Breast epithelium (tissue), 4 donors: ENCODE data around the gene PARD3B. TPM values are rescaled to one million over a fixed set of nuclear protein-coding genes. Genes with fewer than 3 reads are reported as not detected.

ENCODE experiments used
- DNase-seq, 2 donors: peaks; one replicate each; pipeline ENCODE4 v3.0.0-alpha.2; 2019; ENCODE audit warnings: low spot score in 2 of 2
- H3K27ac ChIP-seq, 2 donors: fragments of 200-600 bp; sonication (generic) in 1 of 2; one replicate each; pipeline ENCODE4 v1.5.1; 2016 to 2019; ENCODE audit warnings: mild to moderate bottlenecking in 1 of 2
- H3K27me3 ChIP-seq, 2 donors: fragments of 200-600 bp; sonication (generic) in 1 of 2; one replicate each; pipeline versions ENCODE4 v1.5.1 to v1.6.0; 2017 to 2019; ENCODE audit warnings: control low read depth in 1 of 2, mild to moderate bottlenecking in 1 of 2
- H3K36me3 ChIP-seq: fragments of 200-600 bp; one replicate; pipeline ENCODE4 v1.5.1; 2019
- H3K4me1 ChIP-seq, 2 donors: fragments of 200-600 bp; sonication (generic); one replicate each; pipeline ENCODE4 v1.5.1; 2016 to 2019; ENCODE audit warnings: control low read depth in 1 of 2
- H3K4me3 ChIP-seq, 3 donors: fragments of 200-600 bp; sonication (generic); 1 replicate in 2 of 3; 2 replicates in 1 of 3; pipeline ENCODE4 v1.5.1; 2016 to 2019; ENCODE audit warnings: mild to moderate bottlenecking in 3 of 3, moderate library complexity in 2 of 3
- H3K9me3 ChIP-seq, 2 donors: fragments of 200-600 bp; sonication (generic) in 1 of 2; one replicate each; pipeline ENCODE4 v1.5.1; 2016 to 2019; ENCODE audit warnings: control low read depth in 1 of 2
- POLR2A ChIP-seq: fragments of 450-650 bp; IDR thresholded peaks from one replicate; pipeline ENCODE4 v1.6.1; 2016; ENCODE audit warnings: antibody characterized with exemption, mild to moderate bottlenecking, moderate library complexity
- POLR2AphosphoS5 ChIP-seq, 3 donors: sonication (generic); formaldehyde crosslinking; IDR thresholded peaks; one replicate each; pipeline ENCODE4 v1.6.1; 2017; ENCODE audit warnings: antibody characterized with exemption in 3 of 3
- intact Hi-C: fragments of 100-400 bp; cut with DNase I; formaldehyde crosslinking; loops from one replicate; pipeline ENCODE4 v1.15.1; 2023; ENCODE audit warnings: low total_unique reads
- total RNA-seq, 3 donors: library from RNA; depleted of rRNA; stranded (reverse); fragments of >200 nt; gene quantifications; one replicate each; pipeline ENCODE4 v1.1.0, GENCODE V29; 2016
- TF ChIP-seq, protein P1 (sequence below), 3 donors: fragments of 450-650 bp; IDR thresholded peaks; one replicate each; pipeline ENCODE4 v1.5.1; 2016 to 2017; ENCODE audit warnings: antibody characterized with exemption in 3 of 3, mild to moderate bottlenecking in 3 of 3, moderate library complexity in 3 of 3

Gene PARD3B
- total RNA-seq, 3 donors from 2014 or later: 24.6 to 66.2 (median 25.9) TPM

- no peaks in the 10 kb centered on the region for H3K9me3 ChIP-seq
- H3K27ac ChIP-seq: no peak overlapping the region
These were observed 1112.8 kb downstream of the PARD3B start for GRCh38 chr2:205658068-205658467.

DNA sequence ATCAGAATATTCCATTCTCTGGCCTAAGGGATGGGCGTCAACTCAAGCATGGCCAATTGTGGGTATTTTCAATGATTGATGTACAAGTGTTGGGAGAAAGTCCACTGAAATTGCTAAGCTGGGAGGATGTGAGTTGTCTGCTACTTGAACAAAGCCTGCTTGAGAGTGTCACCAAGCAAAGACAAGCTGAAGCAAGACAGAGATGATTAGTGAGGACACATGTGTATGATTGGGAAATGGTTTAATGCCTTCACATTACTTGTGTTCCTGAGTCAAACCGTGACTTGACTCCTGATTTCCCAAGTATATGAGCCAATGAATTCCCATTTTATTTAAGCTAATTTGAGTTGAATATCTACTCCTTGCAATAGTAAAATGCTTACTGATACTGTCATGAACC is 1113.3 kb downstream of the PARD3B start:
- DNase-seq: no peak
- intact Hi-C loops: no loop called here
- no peak overlapping the region for H3K27ac ChIP-seq

More at GRCh38 chr2:205658068-205658467, 1112.8 kb downstream of the PARD3B start:
- Histone ChIP-seq H3K4me3 (no peak overlapping the region), H3K4me1 (no peaks in the 10 kb centered on the region), H3K36me3 (no peaks in the 10 kb centered on the region), H3K27me3 (no peaks in the 10 kb centered on the region)
- no peak for DNase-seq
- TF ChIP-seq POLR2AphosphoS5 (IDR thresholded peaks at IDR 0.05) (no peak), POLR2A (no peak)
- TF ChIP-seq, protein P1, sequence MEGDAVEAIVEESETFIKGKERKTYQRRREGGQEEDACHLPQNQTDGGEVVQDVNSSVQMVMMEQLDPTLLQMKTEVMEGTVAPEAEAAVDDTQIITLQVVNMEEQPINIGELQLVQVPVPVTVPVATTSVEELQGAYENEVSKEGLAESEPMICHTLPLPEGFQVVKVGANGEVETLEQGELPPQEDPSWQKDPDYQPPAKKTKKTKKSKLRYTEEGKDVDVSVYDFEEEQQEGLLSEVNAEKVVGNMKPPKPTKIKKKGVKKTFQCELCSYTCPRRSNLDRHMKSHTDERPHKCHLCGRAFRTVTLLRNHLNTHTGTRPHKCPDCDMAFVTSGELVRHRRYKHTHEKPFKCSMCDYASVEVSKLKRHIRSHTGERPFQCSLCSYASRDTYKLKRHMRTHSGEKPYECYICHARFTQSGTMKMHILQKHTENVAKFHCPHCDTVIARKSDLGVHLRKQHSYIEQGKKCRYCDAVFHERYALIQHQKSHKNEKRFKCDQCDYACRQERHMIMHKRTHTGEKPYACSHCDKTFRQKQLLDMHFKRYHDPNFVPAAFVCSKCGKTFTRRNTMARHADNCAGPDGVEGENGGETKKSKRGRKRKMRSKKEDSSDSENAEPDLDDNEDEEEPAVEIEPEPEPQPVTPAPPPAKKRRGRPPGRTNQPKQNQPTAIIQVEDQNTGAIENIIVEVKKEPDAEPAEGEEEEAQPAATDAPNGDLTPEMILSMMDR (IDR thresholded peaks at IDR 0.05): no peak
- intact Hi-C loops: no loop called here

GRCh38 chr2:205659922-205660321 is 1114.6 kb downstream of the PARD3B start:
- no peaks in the 10 kb centered on the region for H3K36me3 ChIP-seq
- no peak for DNase-seq
- H3K27me3 ChIP-seq: no peaks in the 10 kb centered on the region
- intact Hi-C loops: no loop called here
- no peaks in the 10 kb centered on the region for H3K4me1 ChIP-seq
- H3K9me3 ChIP-seq: no peaks in the 10 kb centered on the region
- no peak overlapping the region for H3K4me3 ChIP-seq
- peak overlapping the region in 1 of 2 donors; percentile 1 for H3K27ac ChIP-seq
- no peak for TF ChIP-seq POLR2A
- TF ChIP-seq, protein P1 (IDR thresholded peaks at IDR 0.05): no peak
- TF ChIP-seq POLR2AphosphoS5 (IDR thresholded peaks at IDR 0.05): no peak

More for the DNA sequence above, 1113.3 kb downstream of the PARD3B start:
- no peaks in the 10 kb centered on the region for H3K4me1 ChIP-seq
- H3K9me3 ChIP-seq: no peaks in the 10 kb centered on the region
- TF ChIP-seq POLR2AphosphoS5 (IDR thresholded peaks at IDR 0.05) (no peak), POLR2A (no peak)
- TF ChIP-seq, protein P1 (IDR thresholded peaks at IDR 0.05): no peak
- no peaks in the 10 kb centered on the region for H3K27me3 ChIP-seq
- H3K4me3 ChIP-seq: no peak overlapping the region
- no peaks in the 10 kb centered on the region for H3K36me3 ChIP-seq

DNA sequence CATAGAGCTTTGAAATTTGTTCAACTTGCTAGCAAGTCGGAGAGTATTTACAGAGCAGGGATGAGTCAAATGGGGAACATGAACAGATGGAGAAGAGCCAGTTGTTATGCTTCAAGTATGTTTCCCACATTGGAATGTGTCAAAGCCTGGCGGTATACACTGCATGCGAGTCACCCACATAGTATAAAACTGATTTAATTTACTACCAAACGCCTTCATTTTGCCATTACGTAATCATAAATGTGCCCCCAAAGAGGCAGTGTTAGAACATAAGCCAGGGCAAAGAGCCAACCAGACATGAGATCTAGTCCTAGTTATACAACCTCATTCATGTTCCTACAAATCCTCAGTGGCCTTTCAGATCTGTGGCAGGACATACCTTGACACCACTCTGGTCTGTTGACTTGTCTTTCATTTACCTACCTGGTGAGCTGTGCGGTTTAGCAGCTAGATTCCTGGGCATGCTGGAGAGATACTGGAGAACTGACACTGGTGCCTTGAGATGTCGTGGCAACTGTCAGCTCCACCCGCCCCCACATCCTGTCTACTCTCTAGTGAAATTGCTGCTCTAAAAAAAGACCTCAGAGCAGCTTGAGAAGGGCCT is 1115.3 kb downstream of the PARD3B start:
- no peaks in the 10 kb centered on the region for H3K4me1 ChIP-seq
- H3K27me3 ChIP-seq: no peaks in the 10 kb centered on the region
- no peak overlapping the region for H3K4me3 ChIP-seq
- TF ChIP-seq, protein P1 (IDR thresholded peaks at IDR 0.05): no peak
- peak in 1 of 3 donors; percentile 27 for TF ChIP-seq POLR2AphosphoS5 (IDR thresholded peaks at IDR 0.05)
- TF ChIP-seq POLR2A: no peak
- no peaks in the 10 kb centered on the region for H3K36me3 ChIP-seq
- intact Hi-C loops: no loop called here
- peak overlapping the region; percentile 1 to 34 for H3K27ac ChIP-seq
- peak in 1 of 2 donors; percentile 50 for DNase-seq
- no peaks in the 10 kb centered on the region for H3K9me3 ChIP-seq

DNA sequence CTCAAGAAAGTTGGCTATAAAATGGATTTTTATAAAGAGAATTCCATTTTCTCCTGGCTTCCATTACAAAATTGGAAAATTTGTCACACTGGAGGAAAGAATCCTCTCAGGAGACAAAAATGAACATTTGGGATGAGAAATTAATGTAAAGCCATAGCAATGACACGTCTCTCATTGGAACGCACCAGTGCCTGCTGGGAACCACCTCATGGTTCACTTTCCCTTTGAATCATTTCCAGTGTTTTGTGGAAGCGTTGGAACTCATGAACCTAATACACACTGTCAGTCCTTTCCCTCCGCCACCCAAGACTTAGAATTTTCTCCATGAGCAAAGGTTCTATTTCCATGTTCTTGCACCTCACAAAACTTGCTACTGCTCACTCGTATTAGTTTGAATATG is 1116.0 kb downstream of the PARD3B start:
- H3K36me3 ChIP-seq: no peaks in the 10 kb centered on the region
- DNase-seq: no peak
- peak overlapping the region; percentile 1 to 34 for H3K27ac ChIP-seq
- no peaks in the 10 kb centered on the region for H3K27me3 ChIP-seq
- no peaks in the 10 kb centered on the region for H3K9me3 ChIP-seq
- TF ChIP-seq POLR2A (no peak), POLR2AphosphoS5 (IDR thresholded peaks at IDR 0.05) (no peak)
- TF ChIP-seq, protein P1 (IDR thresholded peaks at IDR 0.05): no peak
- no peak overlapping the region for H3K4me3 ChIP-seq
- intact Hi-C loops: no loop called here
- H3K4me1 ChIP-seq: no peaks in the 10 kb centered on the region
